SIG-M5 (cell line): ENCODE data around the gene SDR9C7.
A peak's percentile ranks its signal among the peaks of the same experiment; 100 is the strongest.
"Not testable (repeated sequence)": the region's sequence is repeated elsewhere in the genome, so short reads cannot be mapped to it uniquely, and the experiment has no call there.

ENCODE experiments used
- DNase-seq: peaks from one replicate; lab custom pipeline; 2025; lab: John Stamatoyannopoulos, UW

SDR9C7 gene

DNA sequence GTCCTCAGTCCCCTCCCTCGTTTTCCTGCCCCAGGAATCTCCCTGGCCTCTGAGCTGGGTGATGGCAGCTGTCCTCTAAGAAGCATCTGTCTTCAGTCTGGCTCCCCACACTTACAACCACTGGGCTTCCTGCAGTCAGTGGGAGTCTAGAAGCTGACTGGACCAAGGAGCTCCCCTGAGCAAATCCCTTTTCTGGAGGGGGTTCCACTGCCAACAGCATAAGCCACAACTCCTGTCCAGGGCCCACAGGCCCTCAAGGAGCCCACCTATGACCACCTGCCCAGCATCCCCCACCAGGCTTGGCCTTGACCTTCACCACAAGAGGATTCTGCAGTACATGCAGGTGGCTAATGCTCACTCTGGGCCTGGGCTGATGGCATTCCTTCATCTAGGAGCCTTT, 19.1 kb upstream of the SDR9C7 start:
- DNase-seq = no peak

GRCh38 chr12:56951582-56952339, 17.6 kb upstream of the SDR9C7 start:
- no peak for DNase-seq

- no peak for DNase-seq
Observed at GRCh38 chr12:56948881-56949280, 14.7 kb upstream of the SDR9C7 start.

GRCh38 chr12:56948457-56948777, 14.2 kb upstream of the SDR9C7 start:
- DNase-seq = no peak

- no peak for DNase-seq
Observed at GRCh38 chr12:56947633-56948456, 13.6 kb upstream of the SDR9C7 start.

DNA sequence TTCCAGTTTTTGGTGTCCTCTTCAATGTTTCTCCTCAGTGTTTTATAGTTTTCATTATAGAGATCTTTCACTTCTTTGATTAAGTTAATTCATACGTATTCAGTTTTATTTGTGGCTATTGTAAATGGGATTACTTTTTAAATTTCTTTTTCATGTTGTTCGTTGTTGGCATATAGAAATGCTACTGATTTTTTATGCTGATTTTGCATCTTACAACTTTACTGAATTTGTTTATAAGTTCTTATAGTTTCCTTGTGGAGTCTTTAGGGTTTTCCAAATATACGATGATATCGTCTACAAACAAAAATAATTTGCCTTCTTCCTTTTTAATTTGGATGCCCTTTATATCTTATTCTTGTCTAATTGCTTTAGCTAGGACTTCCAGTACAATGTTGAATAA, 9.7 kb upstream of the SDR9C7 start:
- no peak for DNase-seq

DNA sequence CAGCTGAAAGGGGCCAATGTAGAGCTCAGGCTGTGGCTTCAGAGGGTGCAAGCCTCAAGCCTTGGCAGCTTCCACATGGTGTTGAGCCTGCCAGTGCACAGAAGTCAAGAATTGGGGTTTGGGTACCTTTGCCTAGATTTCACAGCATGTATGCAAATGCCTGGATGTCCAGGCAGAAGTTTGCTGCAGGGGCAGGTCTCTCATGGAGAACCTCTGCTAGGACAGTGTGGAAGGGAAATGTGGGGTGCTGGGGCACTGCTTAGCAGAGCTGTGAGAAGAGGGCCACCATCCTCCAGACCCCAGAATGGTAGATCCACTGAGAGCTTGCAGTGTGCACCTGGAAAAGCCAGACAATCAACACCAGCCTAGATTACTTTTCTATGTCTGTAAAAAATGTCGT, 9.2 kb upstream of the SDR9C7 start:
- not testable (repeated sequence) for DNase-seq

DNA sequence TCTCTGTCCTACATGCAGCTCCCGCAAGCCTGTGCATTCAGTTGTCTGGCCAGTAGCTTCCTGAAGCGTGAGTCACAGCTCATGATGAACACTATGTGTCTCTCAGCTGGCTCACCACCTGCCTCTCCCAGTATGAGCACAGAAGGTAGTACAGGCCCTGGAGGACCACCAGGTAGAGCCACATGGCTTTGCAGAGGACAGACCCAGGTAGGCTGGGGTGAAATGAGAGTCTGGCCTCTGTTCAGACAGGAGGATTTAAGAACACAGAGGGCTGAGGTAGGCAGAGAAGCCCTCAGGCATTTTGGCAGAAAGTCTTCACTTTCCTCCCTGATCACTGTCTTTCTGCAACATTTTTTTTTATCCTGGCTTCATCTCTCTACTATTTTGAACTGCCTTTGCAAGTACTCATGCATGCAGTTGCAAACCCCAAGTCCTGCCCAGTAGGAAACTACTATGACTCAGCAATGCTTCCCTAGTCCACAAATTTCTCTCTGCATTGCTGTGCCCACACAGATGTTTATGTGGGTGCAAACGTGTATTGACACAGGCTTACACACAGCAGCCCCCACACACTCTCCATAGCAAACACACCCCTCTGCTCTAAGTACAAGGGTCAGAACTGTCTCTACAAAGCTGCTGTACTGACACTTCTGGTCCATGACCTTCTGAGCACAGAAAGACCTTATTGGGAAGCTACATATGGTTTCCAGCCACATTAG, 7.2 kb upstream of the SDR9C7 start:
- DNase-seq = no peak

GRCh38 chr12:56940942-56941298, 6.7 kb upstream of the SDR9C7 start:
- DNase-seq = not testable (repeated sequence)

- DNase-seq = no peak
Observed at GRCh38 chr12:56935752-56936151, 1.5 kb upstream of the SDR9C7 start.

GRCh38 chr12:56935157-56935556, 949 bp upstream of the SDR9C7 start:
- no peak for DNase-seq

DNA sequence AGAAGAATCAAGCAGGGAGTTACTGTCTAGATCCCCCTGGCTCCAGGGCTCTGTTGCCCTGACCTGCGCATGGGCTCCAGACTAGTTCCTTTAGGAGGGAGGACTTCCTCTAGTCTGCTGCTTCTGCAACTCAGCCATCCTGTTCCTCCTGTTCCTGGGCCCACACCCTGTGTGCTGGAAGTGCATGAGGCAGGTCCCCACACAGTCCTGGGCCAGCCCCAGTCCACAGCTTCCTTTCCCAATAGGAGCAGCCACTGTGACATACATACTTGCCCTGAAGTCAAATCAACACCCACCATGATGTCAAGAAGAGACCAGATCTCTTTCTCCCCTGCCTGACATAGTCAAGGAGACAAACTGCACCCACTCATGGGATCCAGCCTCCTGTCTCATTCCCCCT, 1.3 kb downstream of the SDR9C7 start:
- DNase-seq = no peak

GRCh38 chr12:56932146-56932545, 2.1 kb downstream of the SDR9C7 start:
- no peak for DNase-seq

- peak; percentile 42 for DNase-seq
Observed at GRCh38 chr12:56931474-56931978, 2.7 kb downstream of the SDR9C7 start.

DNA sequence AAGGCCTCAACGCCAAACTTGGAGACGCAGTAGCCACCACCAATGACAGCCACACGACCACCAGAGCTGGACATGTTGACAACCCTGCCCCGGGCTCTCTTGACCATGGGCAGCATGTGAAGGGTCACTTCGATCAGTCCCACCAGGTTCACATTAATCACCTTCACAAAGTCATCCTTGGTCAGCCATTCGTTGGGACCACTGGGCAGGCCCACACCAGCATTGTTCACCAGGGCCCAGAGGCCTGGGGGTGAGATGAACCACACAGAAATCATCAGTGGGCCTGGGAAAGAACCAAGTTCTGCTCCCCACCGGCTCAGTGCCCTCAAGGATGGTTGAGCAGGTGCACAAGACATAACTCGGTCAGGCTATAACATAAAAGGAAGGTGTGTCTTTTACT, 4.0 kb downstream of the SDR9C7 start:
- DNase-seq = no peak

- no peak for DNase-seq
Observed at GRCh38 chr12:56929780-56930179, 4.4 kb downstream of the SDR9C7 start.

- no peak for DNase-seq
Observed at GRCh38 chr12:56928262-56928661, 5.9 kb downstream of the SDR9C7 start.

GRCh38 chr12:56927281-56927680, 6.9 kb downstream of the SDR9C7 start:
- DNase-seq = no peak

- DNase-seq = no peak
Observed at GRCh38 chr12:56922031-56922430, 12.2 kb downstream of the SDR9C7 start.

DNA sequence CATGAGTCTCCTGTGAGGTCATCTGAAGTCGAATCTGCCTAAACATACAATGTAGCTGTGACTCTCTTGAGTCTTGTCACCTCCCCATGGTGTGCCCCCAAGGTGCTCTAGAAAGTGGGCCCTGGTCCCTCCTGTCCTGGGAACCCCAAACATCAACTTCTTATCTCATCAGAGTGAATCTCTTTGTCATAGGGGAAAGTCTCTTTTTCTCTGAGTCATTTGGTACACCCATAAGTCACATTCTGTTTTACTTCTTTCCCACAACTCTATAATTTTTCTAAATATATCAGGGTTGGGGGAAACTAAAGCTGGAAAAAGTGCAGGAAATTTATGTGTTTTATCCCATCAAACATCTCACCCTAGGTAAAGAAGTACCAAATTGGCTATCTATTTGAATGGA, 12.9 kb downstream of the SDR9C7 start:
- no peak for DNase-seq

DNA sequence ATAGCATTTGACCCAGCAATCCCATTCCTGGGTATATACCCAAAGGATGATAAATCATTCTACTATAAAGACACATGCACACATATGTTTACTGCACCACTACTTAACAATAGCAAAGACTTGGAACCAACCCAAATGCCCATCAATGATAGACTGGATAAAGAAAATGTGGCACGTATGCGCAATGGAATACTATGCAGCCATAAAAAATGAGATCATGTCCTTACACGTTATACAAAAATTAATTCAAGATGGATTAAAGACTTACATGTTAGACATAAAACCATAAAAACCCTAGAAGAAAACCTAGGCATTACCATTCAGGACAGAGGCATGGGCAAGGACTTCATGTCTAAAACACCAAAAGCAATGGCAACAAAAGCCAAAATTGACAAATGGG, 16.1 kb downstream of the SDR9C7 start:
- not testable (repeated sequence) for DNase-seq

GRCh38 chr12:56916996-56917333, 17.2 kb downstream of the SDR9C7 start:
- no peak for DNase-seq
